Stomach (tissue), 4 donors: Measurements from ENCODE around the gene SEMA3A.

Source experiments
- CTCF ChIP-seq, 7 experiments: fragments of 450-650 bp in 4 of 7; fragments of 200-600 bp in 3 of 7; sonication (generic) in 3 of 7; IDR thresholded peaks; one replicate each; pipeline ENCODE4 v1.5.1; 2016 to 2019; ENCODE audit warnings: antibody characterized with exemption in 7 of 7, control low read depth in 2 of 7, mild to moderate bottlenecking in 1 of 7
- EP300 ChIP-seq: sonication (generic); formaldehyde crosslinking; IDR thresholded peaks from one replicate; pipeline ENCODE4 v1.6.1; 2017; ENCODE audit warnings: antibody characterized with exemption
- POLR2AphosphoS5 ChIP-seq, 3 donors: sonication (generic); formaldehyde crosslinking; IDR thresholded peaks; one replicate each; pipeline ENCODE4 v1.6.1; 2016; ENCODE audit warnings: antibody characterized with exemption in 3 of 3

- TF ChIP-seq EP300 (no peak), CTCF (IDR thresholded peaks at IDR 0.05) (no peak), POLR2AphosphoS5 (IDR thresholded peaks at IDR 0.05) (no peak)
These were observed 93.7 kb downstream of the SEMA3A start for GRCh38 chr7:84100866-84101265.
